SH-SY5Y (cell line): Measurements from ENCODE around the gene CAMKMT.

ENCODE experiments used
- GATA2 ChIP-seq: IDR thresholded peaks from 2 replicates; pipeline ENCODE4 v1.6.1; 2011; ENCODE audit warnings: mild to moderate bottlenecking, low read depth, low read length
- GATA3 ChIP-seq: IDR thresholded peaks from 2 replicates; pipeline ENCODE4 v1.6.1; 2011; ENCODE audit warnings: low read depth, mild to moderate bottlenecking, low read length, moderate library complexity

DNA sequence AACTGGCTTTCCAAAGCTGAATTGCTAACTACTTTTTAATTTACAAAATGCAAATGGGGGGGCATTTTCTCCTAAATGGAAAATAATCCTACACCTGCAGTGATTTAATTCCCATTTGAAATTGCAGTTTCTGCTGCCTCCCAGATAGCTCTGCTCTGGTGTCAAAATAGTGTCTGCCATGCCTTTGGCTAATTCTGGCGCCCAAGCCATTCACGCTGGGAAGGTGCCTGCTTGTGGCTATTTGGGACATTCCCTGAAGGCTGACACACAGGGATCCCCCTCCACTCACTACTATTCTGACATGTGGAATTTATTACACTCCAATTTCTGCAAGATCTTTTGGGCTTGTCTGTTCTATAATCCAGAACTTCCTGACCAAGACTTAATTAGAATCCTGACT, 451.4 kb downstream of the CAMKMT start:
- TF ChIP-seq GATA2 = no peak
- no peak for TF ChIP-seq GATA3
